HCEC 1CT (cell line): ENCODE data around the gene INPP4B.

Source experiments
- DNase-seq: peaks from one replicate; pipeline ENCODE4 v3.0.0-alpha.2; 2017

INPP4B gene

GRCh38 chr4:142367418-142368180 is 478.5 kb downstream of the INPP4B start:
- DNase-seq: no peak

- DNase-seq: peak; percentile 29
Measured at GRCh38 chr4:142366769-142367181, 479.3 kb downstream of the INPP4B start.

GRCh38 chr4:142365391-142365790 is 480.7 kb downstream of the INPP4B start:
- DNase-seq: no peak

GRCh38 chr4:142363686-142364085 is 482.4 kb downstream of the INPP4B start:
- DNase-seq: no peak

- no peak for DNase-seq
Measured at GRCh38 chr4:142361981-142362380, 484.1 kb downstream of the INPP4B start.

- DNase-seq: no peak
Measured at GRCh38 chr4:142360657-142361056, 485.4 kb downstream of the INPP4B start.

- no peak for DNase-seq
Measured at GRCh38 chr4:142358656-142359055, 487.4 kb downstream of the INPP4B start.

- no peak for DNase-seq
Measured at GRCh38 chr4:142356801-142357200, 489.3 kb downstream of the INPP4B start.

- no peak for DNase-seq
Measured at GRCh38 chr4:142356118-142356759, 489.9 kb downstream of the INPP4B start.

GRCh38 chr4:142355421-142355930 is 490.6 kb downstream of the INPP4B start:
- no peak for DNase-seq

- no peak for DNase-seq
Measured at GRCh38 chr4:142354794-142355420, 491.2 kb downstream of the INPP4B start.

- no peak for DNase-seq
Measured at GRCh38 chr4:142354041-142354440, 492.1 kb downstream of the INPP4B start.

- DNase-seq: peak; percentile 65
Measured at GRCh38 chr4:142353149-142353738, 492.9 kb downstream of the INPP4B start.

GRCh38 chr4:142352712-142353111 is 493.4 kb downstream of the INPP4B start:
- no peak for DNase-seq

GRCh38 chr4:142351958-142352357 is 494.1 kb downstream of the INPP4B start:
- DNase-seq: no peak

GRCh38 chr4:142350871-142351270 is 495.2 kb downstream of the INPP4B start:
- DNase-seq: no peak

GRCh38 chr4:142348613-142349021 is 497.5 kb downstream of the INPP4B start:
- DNase-seq: no peak

- no peak for DNase-seq
Measured at GRCh38 chr4:142347241-142347640, 498.9 kb downstream of the INPP4B start.

GRCh38 chr4:142345924-142346323 is 500.2 kb downstream of the INPP4B start:
- no peak for DNase-seq

GRCh38 chr4:142341268-142341667 is 504.8 kb downstream of the INPP4B start:
- DNase-seq: no peak

GRCh38 chr4:142339053-142339452 is 507.0 kb downstream of the INPP4B start:
- no peak for DNase-seq

- no peak for DNase-seq
Measured at GRCh38 chr4:142336251-142336934, 509.7 kb downstream of the INPP4B start.

GRCh38 chr4:142334931-142335330 is 511.2 kb downstream of the INPP4B start:
- DNase-seq: no peak
